Measurements from ENCODE around the gene HDLBP.

DNA sequence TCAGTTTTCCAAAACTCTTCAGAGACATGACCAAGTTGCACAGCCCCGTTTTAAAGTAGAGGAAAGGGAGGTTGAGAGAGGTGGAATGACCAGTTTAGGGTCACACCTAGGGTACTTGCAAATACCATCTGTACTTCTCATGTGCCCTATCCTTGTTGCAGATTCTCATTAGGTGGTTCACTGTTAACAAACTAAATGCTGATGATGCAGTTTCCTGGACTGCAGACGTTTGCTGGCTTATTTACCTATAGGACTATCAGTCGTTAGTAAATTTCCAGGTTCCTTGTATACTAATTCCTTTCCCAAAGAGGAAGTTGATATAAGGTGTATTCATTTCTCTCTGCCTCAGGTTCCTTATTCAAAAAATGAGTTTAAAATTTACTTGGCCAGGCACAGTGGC lies 42.1 kb upstream of the HDLBP start:
- TF ChIP-seq, protein P1, sequence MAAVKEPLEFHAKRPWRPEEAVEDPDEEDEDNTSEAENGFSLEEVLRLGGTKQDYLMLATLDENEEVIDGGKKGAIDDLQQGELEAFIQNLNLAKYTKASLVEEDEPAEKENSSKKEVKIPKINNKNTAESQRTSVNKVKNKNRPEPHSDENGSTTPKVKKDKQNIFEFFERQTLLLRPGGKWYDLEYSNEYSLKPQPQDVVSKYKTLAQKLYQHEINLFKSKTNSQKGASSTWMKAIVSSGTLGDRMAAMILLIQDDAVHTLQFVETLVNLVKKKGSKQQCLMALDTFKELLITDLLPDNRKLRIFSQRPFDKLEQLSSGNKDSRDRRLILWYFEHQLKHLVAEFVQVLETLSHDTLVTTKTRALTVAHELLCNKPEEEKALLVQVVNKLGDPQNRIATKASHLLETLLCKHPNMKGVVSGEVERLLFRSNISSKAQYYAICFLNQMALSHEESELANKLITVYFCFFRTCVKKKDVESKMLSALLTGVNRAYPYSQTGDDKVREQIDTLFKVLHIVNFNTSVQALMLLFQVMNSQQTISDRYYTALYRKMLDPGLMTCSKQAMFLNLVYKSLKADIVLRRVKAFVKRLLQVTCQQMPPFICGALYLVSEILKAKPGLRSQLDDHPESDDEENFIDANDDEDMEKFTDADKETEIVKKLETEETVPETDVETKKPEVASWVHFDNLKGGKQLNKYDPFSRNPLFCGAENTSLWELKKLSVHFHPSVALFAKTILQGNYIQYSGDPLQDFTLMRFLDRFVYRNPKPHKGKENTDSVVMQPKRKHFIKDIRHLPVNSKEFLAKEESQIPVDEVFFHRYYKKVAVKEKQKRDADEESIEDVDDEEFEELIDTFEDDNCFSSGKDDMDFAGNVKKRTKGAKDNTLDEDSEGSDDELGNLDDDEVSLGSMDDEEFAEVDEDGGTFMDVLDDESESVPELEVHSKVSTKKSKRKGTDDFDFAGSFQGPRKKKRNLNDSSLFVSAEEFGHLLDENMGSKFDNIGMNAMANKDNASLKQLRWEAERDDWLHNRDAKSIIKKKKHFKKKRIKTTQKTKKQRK (IDR thresholded peaks at IDR 0.05; ENCODE audit: low read depth, low read length) = no peak
- TF ChIP-seq POLR2AphosphoS5 (IDR thresholded peaks at IDR 0.05; ENCODE audit: low read length) (no peak), EZH2 (IDR thresholded peaks at IDR 0.05; ENCODE audit: borderline replicate concordance, control insufficient read depth, low read depth, low read length) (no peak), HCFC1 (IDR thresholded peaks at IDR 0.05; ENCODE audit: low read length) (no peak), EP300 (IDR thresholded peaks at IDR 0.05; ENCODE audit: borderline replicate concordance in 1 of 2, control insufficient read depth in 1 of 2, low read depth in 2 of 2, low read length in 2 of 2) (no peak), NR2F1 (conservative IDR thresholded peaks at IDR 0.05) (no peak), ZSCAN29 (IDR thresholded peaks at IDR 0.05) (no peak), CHD2 (IDR thresholded peaks at IDR 0.05; ENCODE audit: borderline replicate concordance, low read depth, low read length) (no peak), TCF7 (IDR thresholded peaks at IDR 0.05; ENCODE audit: borderline replicate concordance) (no peak)
- TF ChIP-seq, protein P2, sequence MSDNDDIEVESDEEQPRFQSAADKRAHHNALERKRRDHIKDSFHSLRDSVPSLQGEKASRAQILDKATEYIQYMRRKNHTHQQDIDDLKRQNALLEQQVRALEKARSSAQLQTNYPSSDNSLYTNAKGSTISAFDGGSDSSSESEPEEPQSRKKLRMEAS (IDR thresholded peaks at IDR 0.05; ENCODE audit: low read depth, low read length) = no peak
- TF ChIP-seq, protein P3, sequence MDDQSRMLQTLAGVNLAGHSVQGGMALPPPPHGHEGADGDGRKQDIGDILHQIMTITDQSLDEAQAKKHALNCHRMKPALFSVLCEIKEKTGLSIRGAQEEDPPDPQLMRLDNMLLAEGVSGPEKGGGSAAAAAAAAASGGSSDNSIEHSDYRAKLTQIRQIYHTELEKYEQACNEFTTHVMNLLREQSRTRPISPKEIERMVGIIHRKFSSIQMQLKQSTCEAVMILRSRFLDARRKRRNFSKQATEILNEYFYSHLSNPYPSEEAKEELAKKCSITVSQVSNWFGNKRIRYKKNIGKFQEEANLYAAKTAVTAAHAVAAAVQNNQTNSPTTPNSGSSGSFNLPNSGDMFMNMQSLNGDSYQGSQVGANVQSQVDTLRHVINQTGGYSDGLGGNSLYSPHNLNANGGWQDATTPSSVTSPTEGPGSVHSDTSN (IDR thresholded peaks at IDR 0.05; ENCODE audit: insufficient replicate concordance, low read depth, low read length) = no peak
- TF ChIP-seq, protein P4, sequence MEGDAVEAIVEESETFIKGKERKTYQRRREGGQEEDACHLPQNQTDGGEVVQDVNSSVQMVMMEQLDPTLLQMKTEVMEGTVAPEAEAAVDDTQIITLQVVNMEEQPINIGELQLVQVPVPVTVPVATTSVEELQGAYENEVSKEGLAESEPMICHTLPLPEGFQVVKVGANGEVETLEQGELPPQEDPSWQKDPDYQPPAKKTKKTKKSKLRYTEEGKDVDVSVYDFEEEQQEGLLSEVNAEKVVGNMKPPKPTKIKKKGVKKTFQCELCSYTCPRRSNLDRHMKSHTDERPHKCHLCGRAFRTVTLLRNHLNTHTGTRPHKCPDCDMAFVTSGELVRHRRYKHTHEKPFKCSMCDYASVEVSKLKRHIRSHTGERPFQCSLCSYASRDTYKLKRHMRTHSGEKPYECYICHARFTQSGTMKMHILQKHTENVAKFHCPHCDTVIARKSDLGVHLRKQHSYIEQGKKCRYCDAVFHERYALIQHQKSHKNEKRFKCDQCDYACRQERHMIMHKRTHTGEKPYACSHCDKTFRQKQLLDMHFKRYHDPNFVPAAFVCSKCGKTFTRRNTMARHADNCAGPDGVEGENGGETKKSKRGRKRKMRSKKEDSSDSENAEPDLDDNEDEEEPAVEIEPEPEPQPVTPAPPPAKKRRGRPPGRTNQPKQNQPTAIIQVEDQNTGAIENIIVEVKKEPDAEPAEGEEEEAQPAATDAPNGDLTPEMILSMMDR (IDR thresholded peaks at IDR 0.05 in 2 of 3, conservative IDR thresholded peaks at IDR 0.05 in 1 of 3; ENCODE audit: control insufficient read depth in 2 of 3, extremely low read depth in 1 of 3, insufficient read depth in 1 of 3, low read depth in 3 of 3, low read length in 3 of 3) = no peak
- TF ChIP-seq, protein P5, sequence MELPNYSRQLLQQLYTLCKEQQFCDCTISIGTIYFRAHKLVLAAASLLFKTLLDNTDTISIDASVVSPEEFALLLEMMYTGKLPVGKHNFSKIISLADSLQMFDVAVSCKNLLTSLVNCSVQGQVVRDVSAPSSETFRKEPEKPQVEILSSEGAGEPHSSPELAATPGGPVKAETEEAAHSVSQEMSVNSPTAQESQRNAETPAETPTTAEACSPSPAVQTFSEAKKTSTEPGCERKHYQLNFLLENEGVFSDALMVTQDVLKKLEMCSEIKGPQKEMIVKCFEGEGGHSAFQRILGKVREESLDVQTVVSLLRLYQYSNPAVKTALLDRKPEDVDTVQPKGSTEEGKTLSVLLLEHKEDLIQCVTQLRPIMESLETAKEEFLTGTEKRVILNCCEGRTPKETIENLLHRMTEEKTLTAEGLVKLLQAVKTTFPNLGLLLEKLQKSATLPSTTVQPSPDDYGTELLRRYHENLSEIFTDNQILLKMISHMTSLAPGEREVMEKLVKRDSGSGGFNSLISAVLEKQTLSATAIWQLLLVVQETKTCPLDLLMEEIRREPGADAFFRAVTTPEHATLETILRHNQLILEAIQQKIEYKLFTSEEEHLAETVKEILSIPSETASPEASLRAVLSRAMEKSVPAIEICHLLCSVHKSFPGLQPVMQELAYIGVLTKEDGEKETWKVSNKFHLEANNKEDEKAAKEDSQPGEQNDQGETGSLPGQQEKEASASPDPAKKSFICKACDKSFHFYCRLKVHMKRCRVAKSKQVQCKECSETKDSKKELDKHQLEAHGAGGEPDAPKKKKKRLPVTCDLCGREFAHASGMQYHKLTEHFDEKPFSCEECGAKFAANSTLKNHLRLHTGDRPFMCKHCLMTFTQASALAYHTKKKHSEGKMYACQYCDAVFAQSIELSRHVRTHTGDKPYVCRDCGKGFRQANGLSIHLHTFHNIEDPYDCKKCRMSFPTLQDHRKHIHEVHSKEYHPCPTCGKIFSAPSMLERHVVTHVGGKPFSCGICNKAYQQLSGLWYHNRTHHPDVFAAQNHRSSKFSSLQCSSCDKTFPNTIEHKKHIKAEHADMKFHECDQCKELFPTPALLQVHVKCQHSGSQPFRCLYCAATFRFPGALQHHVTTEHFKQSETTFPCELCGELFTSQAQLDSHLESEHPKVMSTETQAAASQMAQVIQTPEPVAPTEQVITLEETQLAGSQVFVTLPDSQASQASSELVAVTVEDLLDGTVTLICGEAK (IDR thresholded peaks at IDR 0.05; ENCODE audit: borderline replicate concordance) = no peak

Measured in GM12878 (cell line).